Hippocampal formation (tissue), 2 donors: ENCODE data around the gene FASTKD1.
"Not testable (repeated sequence)": the region's sequence is repeated elsewhere in the genome, so short reads cannot be mapped to it uniquely, and the experiment has no call there.

Experiments
- DNase-seq, 2 donors: peaks; one replicate each; lab custom pipeline; 2025; lab: John Stamatoyannopoulos, UW

Gene FASTKD1, protein sequence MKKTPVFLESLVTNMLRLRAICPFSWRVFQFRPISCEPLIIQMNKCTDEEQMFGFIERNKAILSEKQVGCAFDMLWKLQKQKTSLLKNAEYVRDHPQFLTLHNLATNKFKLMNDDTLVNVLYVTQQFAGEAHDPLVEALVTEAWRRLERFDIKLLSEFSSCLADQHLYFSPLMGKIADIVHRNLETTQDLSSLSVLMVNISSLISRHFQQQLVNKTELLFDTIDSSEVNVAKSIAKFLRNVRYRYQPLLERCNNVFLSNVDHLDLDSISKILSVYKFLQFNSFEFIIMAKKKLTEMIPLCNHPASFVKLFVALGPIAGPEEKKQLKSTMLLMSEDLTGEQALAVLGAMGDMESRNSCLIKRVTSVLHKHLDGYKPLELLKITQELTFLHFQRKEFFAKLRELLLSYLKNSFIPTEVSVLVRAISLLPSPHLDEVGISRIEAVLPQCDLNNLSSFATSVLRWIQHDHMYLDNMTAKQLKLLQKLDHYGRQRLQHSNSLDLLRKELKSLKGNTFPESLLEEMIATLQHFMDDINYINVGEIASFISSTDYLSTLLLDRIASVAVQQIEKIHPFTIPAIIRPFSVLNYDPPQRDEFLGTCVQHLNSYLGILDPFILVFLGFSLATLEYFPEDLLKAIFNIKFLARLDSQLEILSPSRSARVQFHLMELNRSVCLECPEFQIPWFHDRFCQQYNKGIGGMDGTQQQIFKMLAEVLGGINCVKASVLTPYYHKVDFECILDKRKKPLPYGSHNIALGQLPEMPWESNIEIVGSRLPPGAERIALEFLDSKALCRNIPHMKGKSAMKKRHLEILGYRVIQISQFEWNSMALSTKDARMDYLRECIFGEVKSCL

DNA sequence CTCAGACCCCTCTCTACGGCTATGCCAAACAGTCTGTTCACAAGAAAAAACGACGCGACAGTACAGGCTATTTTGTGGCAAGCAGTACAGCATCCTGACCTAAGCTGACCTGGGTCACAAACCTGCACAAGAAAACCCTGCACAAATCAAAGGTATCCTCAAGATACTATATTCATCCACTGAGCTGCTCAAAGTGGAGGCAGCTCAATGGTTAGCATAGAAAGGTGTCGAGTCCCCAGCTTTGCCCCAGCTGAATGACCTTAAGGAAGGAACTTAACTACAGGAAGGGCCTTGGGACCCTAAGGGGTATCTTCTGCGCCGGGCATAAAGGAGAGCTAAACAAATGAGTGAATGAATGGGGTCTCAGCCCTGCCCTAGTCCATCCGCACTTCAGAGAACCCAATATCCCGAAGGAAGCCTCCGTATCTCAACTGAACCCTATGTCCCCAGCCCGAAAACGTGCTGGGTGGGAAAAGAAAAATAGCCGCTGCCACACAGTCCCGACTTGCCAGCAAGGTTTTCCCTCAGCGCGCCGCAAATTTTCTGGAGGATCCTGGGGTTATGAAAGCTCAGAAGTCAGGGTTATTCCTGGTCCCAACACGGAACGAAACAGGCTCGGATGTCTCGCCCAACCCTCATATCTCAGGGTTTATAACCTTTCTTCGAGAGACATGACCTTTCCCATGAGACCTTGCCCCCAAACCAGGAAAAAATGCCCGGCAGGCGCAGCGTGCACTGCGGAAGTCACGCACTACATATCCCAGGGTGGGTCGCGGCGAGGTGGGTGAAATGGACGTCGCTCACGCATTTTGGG, at the start of gene FASTKD1:
FASTKD1 (minus strand) TSS at position 706 of the 814 bp plus-strand sequence. CDS start 1,836 bp downstream, outside the sequence.
- DNase-seq, result peak; percentile 92 to 96

DNA sequence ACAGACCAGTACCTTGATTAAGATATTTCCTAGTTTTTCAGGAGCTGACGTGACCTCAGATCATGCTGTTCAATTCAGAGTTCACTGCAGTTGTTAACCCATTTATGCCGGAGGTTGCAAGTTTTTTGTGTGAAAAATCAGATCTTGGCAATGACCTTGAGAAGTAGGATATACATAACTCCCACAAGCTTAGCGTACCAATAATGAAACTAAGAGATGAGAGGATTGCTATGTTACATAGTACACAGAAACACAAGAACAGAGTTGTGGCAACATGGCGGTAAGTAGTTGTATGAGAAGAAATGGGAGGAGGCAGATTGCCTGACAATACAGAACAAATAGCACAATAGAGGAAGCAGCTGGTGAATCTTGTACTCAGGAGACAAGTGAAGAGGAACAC, 49.6 kb upstream of the FASTKD1 start:
- no peak for DNase-seq

DNA sequence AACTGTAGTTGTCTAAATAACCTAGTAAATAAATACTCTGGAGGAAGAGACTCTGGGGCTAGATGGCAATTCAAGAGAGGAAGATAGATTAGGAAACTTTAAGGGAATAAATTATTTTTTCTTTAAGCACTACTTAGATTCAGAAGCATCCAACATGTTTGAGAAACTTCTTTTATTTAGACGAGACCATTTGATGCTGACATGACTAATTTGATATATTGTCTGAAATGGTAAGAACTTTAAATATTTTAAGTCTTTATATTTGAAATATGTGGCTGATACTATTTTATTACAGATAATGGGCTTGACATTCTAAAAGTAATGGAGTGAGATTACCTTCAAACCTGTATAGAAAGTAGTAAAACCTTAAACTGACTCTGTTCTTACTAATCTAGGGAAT, 46.8 kb upstream of the FASTKD1 start:
- no peak for DNase-seq

DNA sequence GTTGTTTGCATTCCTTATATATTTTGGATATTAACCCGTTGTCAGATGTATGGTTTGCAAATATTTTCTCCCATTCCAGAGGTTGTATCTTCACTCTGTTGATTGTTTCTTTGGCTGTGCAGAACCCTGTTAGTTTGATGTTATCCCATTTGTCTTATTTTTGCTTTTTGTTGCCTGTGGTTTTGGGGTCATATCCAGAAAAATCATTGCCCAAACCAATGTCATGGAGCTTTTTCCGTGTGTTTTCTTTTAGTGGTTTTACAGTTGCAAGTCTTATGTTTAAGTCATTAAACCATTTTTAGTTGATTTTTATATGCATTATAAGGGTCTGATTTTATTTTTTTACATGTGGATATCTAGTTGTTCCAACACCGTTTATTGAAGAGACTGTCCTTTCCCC, 46.3 kb upstream of the FASTKD1 start:
- DNase-seq, result no peak

DNA sequence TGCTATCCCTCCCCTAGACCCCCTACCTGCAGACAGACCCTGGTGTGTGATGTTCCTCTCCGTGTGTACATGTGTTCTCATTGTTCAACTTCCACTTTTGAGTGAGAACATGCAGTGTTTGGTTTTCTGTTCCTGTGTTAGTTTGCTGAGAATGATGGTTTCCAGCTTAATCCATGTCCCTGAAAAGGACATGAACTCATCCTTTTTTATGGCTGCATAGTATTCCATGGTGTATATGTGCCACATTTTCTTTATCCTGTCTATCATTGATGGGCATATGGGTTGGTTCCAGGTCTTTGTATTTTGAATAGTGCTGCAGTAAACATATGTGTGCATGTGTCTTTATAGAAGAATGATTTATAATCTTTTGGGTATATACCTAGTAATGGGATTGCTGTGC, 42.3 kb upstream of the FASTKD1 start:
- DNase-seq, result not testable (repeated sequence)

DNA sequence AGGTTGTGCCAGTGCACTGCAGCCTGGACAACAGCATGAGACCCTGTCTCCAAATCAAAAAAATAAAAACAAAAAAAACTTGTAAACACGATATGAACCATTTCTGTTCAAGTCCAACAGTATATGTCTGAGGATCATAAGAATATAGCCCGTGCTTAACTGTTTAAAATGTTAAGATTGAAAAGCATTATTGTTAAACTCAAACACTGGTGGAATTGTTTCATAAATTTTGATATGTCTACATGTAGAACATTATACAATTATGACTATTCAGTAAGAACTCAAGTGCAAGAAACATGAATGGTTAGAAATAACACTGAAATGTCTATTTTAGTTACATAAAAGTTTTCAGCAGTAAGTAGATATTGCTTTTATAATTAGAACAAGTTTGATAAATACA, 40.2 kb upstream of the FASTKD1 start:
- no peak for DNase-seq

DNA sequence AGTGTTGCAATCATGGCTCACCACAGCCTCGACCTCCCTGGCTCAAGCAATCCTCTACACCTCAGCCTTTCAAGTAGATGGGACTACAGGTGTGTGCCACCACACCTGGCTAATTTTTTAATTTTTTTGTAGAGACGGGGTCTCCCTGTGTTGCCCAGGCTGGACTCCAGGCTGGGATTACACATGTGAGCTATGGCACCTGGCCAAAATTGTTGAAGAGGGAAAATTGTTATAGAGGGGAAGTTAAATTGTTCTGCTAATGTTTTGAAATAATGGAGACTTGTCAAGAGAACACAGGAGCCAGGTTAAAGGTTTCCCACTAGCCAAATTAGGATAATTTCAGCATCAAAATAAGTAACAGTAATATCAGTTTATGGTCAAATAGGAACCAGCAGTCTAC, 35.6 kb upstream of the FASTKD1 start:
- no peak for DNase-seq

DNA sequence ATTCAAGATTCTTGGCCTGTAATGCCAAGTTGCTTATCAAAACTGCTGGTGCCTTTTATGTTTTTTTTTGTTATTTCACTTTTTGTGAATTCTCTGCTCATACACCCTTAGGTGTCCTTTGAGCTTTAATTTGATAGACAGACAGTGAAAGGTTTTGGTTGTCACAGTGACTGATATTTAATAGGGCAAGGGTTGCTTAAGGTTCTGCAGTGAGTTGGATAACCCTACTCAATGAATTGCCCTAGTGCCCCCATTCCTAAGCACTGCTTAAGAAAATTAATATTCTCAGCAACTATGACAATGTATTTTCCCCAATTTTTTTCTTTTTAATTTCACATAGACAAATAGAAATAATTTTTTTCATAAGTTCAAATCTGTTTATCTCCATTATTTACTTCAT, 25.9 kb upstream of the FASTKD1 start:
- DNase-seq, result no peak

DNA sequence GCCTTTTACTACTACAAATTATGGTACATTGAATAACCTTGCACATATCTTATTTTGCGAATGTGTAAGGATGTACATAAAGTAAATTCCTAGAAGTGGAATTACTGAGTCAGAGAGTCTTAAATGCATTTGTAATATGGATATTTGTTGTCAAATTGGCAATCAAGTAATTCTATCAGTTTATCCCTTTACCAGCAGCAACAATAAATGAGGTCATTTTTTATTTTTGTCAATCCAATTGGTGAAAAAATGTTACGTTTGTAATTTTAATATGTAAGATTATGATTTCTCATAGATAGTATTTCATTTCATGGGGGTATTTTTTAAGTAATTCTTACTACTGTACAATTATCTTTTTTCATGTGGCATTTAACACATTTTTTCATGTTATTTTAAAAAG, 25.3 kb upstream of the FASTKD1 start:
- no peak for DNase-seq

DNA sequence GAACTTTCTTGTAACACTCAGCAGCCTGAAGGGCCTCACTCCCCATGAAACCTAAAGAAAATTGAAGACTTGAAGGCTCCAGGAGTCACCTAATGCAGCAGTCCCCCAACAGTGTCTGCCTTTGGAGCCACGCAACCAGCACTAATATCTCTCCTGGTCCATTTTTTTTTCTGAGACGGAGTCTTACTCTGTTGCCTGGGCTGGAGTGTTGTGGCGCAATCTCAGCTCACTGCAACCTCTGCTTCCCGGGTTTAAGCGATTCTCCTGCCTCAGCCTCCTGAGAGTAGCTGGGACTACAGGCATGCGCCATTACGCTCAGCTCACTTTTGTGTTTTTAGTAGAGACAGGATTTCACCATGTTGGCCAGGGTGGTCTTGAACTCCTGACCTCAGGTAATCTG, 22.9 kb upstream of the FASTKD1 start:
- DNase-seq, result not testable (repeated sequence)

DNA sequence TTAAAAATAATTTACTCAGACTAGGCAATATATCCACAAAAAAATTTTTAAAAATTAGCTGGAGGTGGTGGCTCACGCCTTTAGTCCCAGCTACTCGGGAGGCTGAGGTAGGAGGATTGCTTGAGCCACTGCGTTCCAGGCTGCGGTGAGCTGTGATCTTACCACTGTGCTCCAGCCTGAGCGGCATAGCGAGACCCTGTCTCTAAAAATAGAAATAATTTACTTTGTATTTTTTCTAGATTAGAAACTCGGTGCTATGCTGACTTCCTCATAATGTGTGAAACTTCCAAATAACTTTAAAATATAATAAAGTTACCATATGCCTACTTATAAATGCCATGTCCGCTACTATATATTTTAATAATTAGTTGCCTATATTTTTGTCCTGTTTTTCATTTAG, 17.1 kb upstream of the FASTKD1 start:
- DNase-seq, result no peak

DNA sequence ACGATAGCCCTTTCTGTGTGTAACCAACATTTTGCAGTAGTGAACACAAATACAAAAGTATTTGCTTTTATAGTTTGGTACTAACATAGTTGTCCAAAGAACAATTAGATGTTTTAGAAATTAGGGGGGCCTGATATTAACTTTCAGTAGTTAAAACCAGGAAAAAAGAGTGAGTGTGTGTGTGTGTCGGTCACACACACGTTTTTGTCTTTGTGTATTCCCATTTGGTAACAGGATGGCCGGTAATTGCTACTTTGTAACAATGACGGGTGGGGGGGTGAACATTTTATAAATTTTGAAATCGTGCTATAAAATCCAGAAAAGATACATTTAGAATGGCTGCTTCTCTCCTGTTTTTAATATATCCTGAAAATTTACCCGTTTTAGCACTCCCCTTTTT, 12.0 kb upstream of the FASTKD1 start:
- no peak for DNase-seq

DNA sequence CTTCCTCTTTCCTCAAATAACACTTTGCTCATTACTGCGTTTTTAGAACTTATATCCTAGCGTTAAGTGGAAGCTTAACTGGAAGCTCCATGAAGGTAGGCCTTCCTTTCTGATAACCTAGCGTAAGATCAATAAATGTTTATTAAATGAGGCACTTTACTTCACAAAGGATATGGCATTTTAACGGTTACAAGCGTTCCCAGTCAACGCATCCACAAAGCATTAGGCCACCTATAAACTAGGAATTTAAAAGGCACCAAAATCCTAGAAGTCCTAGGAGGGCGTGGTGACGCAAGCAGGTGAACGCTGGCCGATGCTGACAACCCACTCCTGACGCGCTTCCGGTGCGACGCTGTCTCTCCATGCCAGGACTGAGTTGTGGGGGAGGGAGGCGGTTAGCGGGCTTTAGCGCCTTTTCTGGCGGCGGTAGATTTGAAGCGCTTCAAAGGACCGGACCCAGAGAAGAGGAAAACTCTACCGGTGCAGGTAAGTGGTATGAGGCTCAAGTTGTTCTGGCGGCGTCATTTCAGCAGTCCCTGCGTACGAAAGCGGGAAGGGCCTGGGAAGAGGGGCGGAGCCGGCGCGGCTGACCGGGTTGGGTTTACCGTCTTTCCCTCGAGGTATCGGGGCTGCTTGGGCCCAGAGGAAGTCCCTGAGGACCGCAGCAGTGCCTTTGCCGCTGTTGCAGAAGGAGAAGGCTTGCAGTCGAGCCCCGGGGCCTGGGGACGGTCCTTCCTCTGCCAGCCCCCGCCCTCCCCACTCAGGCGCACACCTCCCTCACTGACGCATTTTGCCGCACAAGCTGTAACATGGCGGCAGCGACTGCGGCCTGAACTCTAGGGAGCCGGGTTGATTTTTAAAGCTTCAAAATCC, 10.6 kb upstream of the FASTKD1 start, which contains the start of gene PPIG:
PPIG (plus strand) TSS at position 347 of the 873 bp plus-strand sequence. CDS start 19,691 bp downstream, outside the sequence.
- DNase-seq, result peak; percentile 81 to 83

DNA sequence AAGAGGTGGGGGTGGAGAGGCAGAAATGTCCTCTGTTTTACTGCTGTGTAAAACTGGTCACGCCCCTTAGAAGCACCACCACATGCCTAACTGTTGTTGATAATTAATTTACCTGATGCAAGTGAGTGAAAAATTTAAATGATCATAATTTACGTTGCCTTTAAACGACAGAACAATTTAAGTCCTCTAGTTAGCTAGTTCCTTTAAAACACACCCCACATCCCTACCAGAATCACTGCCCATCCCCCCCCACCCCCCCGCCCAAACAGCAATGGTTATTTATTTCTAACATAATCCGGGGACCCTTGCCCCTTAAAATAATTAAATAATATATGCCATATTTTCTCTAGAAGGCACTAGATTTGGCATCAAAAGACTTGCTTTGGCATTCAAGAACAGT, 9.9 kb upstream of the FASTKD1 start:
- no peak for DNase-seq

DNA sequence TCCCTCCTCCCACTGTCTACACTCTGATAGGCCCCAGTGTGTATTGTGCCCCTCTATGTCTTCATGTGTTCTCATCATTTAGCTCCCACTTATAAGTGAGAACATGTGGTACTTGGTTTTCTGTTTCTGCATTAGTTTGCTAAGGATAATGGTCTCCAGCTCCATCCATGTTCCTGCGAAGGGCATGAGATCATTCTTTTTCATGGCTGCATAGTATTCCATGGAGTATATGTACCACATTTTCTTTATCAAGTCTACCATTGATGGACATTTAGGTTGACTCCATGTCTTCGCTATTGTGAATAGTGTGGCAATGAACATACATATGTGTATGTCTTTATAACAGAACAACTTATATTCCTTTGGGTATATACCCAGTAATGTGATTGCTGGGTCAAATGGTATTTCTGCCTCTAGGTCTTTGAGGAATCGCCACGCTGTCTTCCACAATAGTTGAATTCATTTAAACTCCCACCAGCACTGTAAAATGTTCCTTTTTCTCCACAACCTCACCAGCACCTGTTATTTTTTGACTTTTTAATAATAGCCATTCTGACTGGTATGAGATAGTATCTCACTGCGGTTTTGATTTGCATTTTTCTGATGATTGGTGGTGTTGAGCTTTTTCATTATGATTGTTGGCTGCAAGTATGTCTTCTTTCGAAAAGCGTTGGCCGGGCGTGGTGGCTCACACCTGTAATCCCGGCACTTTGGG, 9.0 kb upstream of the FASTKD1 start:
- not testable (repeated sequence) for DNase-seq

DNA sequence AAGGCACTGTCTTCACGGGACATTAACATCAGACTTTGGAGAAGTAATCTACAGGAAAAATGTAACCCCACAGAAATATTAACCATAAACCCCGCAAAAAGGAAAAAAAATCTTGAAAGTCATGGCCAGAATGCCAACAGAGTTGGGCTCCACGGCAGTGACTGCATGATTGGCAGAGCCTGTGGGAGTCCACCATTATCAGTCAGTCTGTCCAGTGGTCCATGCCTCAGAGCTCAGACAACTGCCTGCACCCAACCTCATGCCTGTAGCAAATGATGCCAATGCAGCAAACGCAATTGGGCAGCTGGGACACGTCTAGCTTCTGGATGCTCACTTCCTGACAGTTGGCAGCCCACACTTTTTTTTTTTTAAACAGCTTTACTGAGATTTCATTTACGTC, 5.4 kb upstream of the FASTKD1 start:
- DNase-seq, result no peak

DNA sequence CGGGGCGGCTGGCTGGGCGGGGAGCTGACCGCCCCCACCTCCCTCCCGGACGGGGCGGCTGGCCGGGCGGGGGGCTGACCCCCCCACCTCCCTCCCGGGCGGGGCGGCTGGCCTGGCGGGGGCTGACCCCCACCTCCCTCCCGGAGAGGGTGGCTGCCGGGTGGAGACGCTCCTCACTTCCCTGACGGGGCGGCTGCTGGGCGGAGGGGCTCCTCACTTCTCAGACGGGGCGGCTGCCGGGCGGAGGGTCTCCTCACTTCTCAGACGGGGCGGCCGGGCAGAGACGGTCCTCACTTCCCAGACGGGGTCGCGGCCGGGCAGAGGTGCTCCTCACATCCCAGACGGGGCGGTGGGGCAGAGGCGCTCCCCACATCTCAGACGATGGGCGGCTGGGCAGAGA, 1.6 kb upstream of the FASTKD1 start:
- not testable (repeated sequence) for DNase-seq

DNA sequence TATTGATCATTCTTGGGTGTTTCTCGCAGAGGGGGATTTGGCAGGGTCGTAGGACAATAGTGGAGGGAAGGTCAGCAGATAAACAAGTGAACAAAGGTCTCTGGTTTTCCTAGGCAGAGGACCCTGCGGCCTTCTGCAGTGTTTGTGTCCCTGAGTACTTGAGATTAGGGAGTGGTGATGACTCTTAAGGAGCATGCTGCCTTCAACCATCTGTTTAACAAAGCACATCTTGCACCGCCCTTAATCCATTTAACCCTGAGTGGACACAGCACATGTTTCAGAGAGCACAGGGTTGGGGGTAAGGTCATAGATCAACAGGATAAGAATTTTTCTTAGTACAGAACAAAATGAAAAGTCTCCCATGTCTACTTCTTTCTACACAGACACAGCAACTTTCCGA, 874 bp upstream of the FASTKD1 start:
- not testable (repeated sequence) for DNase-seq

DNA sequence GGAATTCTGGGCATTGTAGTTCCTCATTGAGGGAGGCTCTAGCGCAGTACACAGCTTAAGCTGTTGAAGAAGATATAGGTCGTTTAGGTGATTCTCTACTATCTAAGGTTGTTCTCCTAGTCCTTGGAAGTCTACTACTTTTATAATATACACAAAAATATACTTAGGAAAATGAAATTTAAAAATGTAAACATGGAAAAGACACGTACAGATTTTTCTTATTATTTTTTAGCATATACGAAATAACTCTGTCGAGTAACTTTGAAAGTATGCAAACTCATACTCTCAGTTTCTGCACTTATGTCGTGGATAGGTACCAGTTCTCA, 272 bp upstream of the FASTKD1 start:
- DNase-seq, result no peak

DNA sequence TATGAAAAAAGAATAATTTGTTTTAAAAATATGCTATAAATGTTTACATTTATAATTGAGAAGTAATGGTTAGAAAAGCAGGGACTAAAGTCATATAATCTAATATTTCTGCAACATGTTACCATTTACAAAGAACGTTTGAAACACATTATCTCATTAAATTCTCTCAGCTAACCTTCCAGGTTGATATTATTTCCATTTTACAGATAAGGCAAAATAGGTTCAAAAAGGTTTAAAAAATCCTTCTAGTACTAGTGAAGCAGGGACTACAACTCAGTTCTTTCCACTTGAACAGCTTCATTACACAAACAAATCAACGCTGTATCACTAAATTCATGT, 875 bp downstream of the FASTKD1 start:
- DNase-seq, result no peak

DNA sequence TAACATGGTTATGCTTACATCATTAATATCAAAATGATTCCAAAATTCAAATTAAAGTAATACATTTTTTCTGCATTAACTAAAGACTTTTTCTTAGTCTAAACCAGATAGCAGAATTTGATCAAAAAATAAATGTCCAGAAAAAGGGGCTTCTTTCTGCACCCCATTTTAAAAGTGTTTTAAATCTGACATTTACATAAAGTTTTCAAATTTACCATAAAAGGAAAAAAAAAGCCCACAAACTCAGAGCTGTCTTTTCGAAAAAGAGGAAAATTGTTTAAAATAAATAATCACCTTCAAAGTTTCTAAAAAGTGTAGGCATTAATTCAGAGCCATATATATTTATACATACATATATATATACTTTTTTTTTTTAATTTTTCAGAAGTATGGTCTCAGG, 1.5 kb downstream of the FASTKD1 start:
- DNase-seq, result no peak
